8988T (cell line): ENCODE data around the gene MICAL2.
"Not testable (repeated sequence)": the region's sequence is repeated elsewhere in the genome, so short reads cannot be mapped to it uniquely, and the experiment has no call there.

ENCODE experiments used
- DNase-seq: peaks from one replicate; pipeline ENCODE4 v3.0.0; 2011

MICAL2 gene

GRCh38 chr11:12139144-12139881 is 28.9 kb downstream of the MICAL2 start:
- no peak for DNase-seq

GRCh38 chr11:12140186-12140793 is 29.9 kb downstream of the MICAL2 start:
- DNase-seq, result no peak

DNA sequence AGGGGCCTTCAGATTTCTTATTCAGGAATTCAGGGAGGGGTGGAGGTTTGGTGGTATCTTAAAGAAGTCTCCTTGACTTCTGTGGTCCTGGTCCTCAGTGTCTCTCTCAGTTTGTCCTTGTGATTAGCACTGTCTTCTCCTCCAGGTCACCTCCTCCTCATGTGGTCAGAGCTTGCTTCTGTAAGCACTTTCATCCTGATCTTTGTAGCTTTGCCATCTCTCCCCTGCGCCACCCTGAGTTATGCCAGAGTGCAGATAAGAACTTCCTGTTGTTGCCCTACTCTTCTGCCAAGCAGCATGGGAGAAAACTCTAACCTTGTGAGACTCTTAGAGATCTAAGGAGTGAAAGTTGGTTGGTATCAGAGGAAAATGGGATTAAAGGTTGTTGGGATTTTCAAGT is 30.9 kb downstream of the MICAL2 start:
- DNase-seq, result no peak

DNA sequence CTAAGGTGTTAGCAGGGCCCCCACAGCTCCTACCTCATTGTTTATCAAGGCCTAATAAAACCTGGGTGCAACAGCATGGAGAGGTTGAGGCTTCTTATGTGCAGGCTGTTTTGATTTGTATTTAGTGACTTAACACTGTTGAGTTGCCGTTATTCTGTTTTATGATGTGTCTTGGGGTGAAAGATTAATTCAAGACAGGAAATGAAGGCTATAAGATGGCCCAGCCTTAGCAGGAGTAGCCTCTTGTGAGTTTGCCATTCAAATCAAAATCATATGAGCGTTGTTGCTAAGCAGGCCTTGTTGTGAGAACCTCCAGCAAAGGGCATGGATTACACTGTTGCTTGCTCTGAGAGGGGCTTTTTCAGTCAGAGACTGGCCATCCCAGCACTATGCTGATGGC is 31.8 kb downstream of the MICAL2 start:
- DNase-seq, result no peak

GRCh38 chr11:12142909-12143308 is 32.5 kb downstream of the MICAL2 start:
- no peak for DNase-seq

- DNase-seq, result no peak
These were observed 33.3 kb downstream of the MICAL2 start for GRCh38 chr11:12143461-12144258.

- no peak for DNase-seq
These were observed 34.2 kb downstream of the MICAL2 start for GRCh38 chr11:12144330-12145174.

DNA sequence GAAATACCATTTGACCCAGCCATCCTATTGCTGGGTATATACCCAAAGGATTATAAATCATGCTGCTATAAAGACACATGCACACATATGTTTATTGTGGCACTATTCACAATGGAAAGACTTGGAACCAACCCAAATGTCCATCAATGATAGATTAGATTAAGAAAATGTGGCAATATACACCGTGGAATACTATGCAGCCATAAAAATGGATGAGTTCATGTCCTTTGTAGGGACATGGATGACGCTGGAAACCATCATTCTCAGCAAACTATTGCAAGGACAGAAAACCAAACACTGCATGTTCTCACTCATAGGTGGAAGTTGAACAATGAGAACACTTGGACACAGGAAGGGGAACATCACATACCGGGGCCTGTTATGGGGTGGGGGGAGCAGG is 36.3 kb downstream of the MICAL2 start:
- DNase-seq, result not testable (repeated sequence)

DNA sequence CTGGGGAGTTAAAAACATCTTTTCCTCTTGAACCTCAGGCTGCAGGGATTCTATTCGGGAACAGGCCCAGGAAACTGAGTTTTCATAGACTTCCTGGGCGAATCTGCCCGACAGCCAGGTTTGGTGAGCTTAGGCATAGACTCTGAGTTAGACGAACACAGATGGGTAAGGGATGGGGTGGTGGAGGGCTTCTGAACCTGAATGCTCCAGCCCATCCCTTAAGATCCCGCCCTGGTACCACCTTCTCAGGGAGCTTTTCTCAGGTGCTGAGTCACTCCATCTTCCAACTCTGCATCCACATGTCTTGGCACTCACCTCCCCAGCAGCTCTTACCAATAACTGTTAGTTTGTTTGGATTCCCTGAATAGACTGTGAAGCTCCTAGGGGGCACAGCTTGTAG is 37.4 kb downstream of the MICAL2 start:
- DNase-seq, result no peak

DNA sequence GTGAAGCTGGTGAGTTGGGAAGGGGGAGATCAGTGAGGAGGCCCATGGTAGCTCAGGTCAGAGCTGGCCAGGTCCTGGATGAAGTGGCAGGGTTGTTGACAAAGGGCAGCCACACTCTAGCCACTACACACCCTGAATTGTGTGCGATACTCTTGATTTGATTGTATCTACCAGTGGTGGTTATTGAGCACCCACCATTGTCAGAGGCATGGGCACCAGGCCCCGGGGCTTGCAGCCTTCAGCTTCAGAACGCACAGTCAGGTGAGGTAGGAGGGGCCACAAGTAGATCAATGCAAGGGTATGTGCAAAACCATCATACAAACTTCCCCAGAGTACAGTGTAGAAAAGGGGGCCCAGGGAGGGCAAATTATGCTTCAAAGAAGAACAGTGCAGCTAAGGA is 38.1 kb downstream of the MICAL2 start:
- no peak for DNase-seq

DNA sequence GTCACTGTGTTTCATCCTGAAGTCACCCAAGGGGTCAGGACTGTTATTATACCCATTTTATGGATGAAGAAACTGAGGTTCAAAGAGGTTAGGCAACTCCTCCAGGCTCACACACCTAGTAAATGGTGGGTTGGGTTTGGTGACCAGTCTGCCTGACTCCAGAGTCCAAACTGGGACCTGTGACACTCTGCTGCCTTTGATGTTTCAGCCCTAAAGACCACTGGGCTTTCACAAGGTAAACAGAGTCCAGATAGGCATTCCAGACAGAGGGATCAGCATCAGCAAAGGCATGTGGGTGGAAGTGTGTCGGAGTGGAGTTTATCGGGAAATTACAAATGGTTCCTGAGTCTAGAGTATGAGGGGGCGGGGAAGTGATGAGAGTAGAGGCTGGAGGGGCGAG is 38.5 kb downstream of the MICAL2 start:
- DNase-seq, result no peak

DNA sequence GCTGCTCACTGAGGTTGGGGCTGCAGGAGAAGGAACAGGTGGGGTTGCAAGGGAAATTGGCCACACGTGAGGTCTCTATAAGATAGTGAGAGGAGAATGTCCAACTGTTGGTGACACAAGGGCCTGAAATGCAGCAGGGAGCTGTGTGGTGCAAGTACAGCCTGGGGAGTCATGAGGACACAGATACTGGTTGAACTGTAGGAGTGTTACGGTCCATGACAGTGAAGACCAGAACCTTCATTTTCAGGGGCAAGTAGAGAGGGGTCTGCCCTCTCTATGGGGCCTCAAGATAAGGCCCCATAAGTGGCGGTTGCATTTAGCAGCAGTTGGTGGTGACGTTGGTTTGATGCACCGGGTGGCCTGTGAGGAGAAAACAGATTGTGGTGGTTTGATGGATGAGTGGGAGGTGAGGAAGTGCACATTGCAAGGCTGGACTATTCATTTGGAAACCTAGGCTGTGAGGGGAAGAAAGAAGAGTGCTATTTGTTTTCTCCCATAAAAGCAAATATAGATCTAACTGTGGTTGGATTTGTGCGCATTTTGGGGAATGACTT is 39.4 kb downstream of the MICAL2 start:
- no peak for DNase-seq

- DNase-seq, result no peak
These were observed 40.5 kb downstream of the MICAL2 start for GRCh38 chr11:12150831-12151382.

- DNase-seq, result no peak
These were observed 41.9 kb downstream of the MICAL2 start for GRCh38 chr11:12152321-12152720.

DNA sequence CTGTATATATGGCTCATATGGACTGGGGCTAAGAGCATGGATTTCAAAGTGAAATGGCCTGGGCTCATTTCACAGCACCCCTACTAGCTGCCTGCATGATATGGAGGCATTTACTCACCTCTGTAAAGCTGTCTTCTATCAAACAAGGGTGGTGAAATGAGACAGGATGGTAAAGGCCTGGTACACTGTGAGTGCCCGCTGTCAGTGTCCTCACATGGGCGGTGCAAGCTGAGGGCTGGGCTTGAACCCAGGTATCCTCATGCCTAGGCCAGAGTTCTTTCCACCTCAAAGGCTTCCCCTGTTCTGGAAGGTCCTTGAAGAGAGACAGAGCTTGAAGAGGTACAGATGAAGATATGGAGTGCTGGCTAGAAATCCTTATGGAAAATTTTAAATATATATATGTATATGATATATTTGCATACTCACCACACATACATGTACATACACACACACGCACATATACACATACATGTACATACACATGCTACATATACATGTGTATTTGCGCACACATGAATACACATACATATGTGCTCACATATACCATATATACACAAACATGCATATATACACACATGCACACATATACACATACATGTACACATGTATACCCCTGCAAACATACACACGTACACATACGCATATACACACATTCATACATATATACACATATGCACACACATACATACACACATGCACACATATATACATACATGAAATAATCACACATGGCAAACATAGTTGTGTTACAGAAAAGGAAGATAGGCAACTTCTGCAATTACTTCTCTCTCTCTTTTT is 44.7 kb downstream of the MICAL2 start:
- DNase-seq, result no peak

- no peak for DNase-seq
These were observed 45.3 kb downstream of the MICAL2 start for GRCh38 chr11:12155696-12156095.

GRCh38 chr11:12156301-12157140 is 46.1 kb downstream of the MICAL2 start:
- no peak for DNase-seq

- DNase-seq, result no peak
These were observed 46.9 kb downstream of the MICAL2 start for GRCh38 chr11:12157241-12157661.

DNA sequence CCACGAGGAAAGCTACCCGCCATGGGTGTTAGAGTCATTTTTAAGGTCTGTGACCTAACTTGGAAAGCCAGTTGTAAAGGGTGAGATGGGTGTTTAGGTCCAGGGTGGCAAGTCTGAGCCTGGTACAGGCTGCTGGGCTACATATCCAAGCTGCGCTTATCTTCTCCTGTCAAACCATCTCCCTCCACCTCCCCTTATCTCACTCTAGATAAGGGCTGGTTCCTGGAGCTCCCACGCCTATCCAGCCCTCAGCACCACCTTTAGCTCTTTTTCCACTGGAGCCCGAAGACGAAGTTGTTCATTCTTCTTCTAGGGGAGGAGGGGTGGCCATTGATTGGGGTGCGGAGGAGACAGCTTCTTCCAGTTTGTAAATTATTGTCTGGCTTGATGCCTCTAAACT is 48.5 kb downstream of the MICAL2 start:
- no peak for DNase-seq

- DNase-seq, result no peak
These were observed 49.1 kb downstream of the MICAL2 start for GRCh38 chr11:12159351-12160099.
